ENCODE results near the gene GPD1.

- TF ChIP-seq, protein P1, sequence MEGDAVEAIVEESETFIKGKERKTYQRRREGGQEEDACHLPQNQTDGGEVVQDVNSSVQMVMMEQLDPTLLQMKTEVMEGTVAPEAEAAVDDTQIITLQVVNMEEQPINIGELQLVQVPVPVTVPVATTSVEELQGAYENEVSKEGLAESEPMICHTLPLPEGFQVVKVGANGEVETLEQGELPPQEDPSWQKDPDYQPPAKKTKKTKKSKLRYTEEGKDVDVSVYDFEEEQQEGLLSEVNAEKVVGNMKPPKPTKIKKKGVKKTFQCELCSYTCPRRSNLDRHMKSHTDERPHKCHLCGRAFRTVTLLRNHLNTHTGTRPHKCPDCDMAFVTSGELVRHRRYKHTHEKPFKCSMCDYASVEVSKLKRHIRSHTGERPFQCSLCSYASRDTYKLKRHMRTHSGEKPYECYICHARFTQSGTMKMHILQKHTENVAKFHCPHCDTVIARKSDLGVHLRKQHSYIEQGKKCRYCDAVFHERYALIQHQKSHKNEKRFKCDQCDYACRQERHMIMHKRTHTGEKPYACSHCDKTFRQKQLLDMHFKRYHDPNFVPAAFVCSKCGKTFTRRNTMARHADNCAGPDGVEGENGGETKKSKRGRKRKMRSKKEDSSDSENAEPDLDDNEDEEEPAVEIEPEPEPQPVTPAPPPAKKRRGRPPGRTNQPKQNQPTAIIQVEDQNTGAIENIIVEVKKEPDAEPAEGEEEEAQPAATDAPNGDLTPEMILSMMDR (IDR thresholded peaks at IDR 0.05 in 2 of 3, conservative IDR thresholded peaks at IDR 0.05 in 1 of 3; ENCODE audit: control insufficient read depth in 2 of 3, extremely low read depth in 1 of 3, insufficient read depth in 1 of 3, low read depth in 3 of 3, low read length in 3 of 3), result peak; percentile 94
- TF ChIP-seq SMC3 (IDR thresholded peaks at IDR 0.05; ENCODE audit: borderline replicate concordance, low read length) (0 out of 2 replicates have a peak, but pooled peaks have one; percentile 12), SIN3A (IDR thresholded peaks at IDR 0.05; ENCODE audit: low read depth, low read length) (peak; percentile 93), TAF1 (IDR thresholded peaks at IDR 0.05; ENCODE audit: borderline replicate concordance, low read depth, low read length) (peak; percentile 92), JUNB (IDR thresholded peaks at IDR 0.05) (no peak), NFYA (IDR thresholded peaks at IDR 0.05; ENCODE audit: borderline replicate concordance, low read depth, low read length) (no peak; the same call in 1 of the 2 replicates), ZNF24 (IDR thresholded peaks at IDR 0.05) (no peak), NR2C2 (IDR thresholded peaks at IDR 0.05; ENCODE audit: borderline replicate concordance, control insufficient read depth, insufficient read length, low read depth) (no peak), GATAD2B (conservative IDR thresholded peaks at IDR 0.05; ENCODE audit: low read depth) (peak; percentile 62)
- TF ChIP-seq, protein P2, sequence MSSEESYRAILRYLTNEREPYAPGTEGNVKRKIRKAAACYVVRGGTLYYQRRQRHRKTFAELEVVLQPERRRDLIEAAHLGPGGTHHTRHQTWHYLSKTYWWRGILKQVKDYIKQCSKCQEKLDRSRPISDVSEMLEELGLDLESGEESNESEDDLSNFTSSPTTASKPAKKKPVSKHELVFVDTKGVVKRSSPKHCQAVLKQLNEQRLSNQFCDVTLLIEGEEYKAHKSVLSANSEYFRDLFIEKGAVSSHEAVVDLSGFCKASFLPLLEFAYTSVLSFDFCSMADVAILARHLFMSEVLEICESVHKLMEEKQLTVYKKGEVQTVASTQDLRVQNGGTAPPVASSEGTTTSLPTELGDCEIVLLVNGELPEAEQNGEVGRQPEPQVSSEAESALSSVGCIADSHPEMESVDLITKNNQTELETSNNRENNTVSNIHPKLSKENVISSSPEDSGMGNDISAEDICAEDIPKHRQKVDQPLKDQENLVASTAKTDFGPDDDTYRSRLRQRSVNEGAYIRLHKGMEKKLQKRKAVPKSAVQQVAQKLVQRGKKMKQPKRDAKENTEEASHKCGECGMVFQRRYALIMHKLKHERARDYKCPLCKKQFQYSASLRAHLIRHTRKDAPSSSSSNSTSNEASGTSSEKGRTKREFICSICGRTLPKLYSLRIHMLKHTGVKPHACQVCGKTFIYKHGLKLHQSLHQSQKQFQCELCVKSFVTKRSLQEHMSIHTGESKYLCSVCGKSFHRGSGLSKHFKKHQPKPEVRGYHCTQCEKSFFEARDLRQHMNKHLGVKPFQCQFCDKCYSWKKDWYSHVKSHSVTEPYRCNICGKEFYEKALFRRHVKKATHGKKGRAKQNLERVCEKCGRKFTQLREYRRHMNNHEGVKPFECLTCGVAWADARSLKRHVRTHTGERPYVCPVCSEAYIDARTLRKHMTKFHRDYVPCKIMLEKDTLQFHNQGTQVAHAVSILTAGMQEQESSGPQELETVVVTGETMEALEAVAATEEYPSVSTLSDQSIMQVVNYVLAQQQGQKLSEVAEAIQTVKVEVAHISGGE (CRISPR knock-in tag; IDR thresholded peaks at IDR 0.05), result no peak
Observed at GRCh38 chr12:50111693-50112455, 8.1 kb downstream of the GPD1 start, which contains the start of gene COX14.

All from GM12878 (cell line).